WTC11 (cell line): Measurements from ENCODE around the gene APBA1. TPM values are rescaled to one million over a fixed set of nuclear protein-coding genes. Genes with fewer than 3 reads are reported as not detected.

Experiments
- ATAC-seq: fragments of 200-7000 bp; cut with Tn5 transposase; 2 replicates; pipeline ENCODE4 v1.10.0; 2021; ENCODE audit warnings: mild to moderate bottlenecking, moderate library complexity
- Bru-seq: library from RNA; stranded (reverse); fragments of 400-500 nt; gene quantifications from one replicate; lab custom pipeline; 2021; lab: Mats Ljungman, UMichigan
- CTCF ChIA-PET: fragments of 300-600 bp; sonication (Branson Sonifier 250); formaldehyde crosslinking; loops from one replicate; lab custom pipeline; 2021; ENCODE audit warnings: antibody characterized with exemption; lab: Charles Lee
- POLR2A ChIA-PET: fragments of 350-600 bp; sonication (Branson Sonifier 250); formaldehyde crosslinking; loops from one replicate; lab custom pipeline; 2021; ENCODE audit warnings: antibody characterized with exemption; lab: Charles Lee
- DNase-seq: peaks from one replicate; pipeline ENCODE4 v3.0.0; 2021; ENCODE audit warnings: low spot score
- H3K27ac Mint-ChIP-seq: 2 replicates; pipeline ENCODE4 v1.8.0; 2021; ENCODE audit warnings: mixed read lengths
- H3K27me3 Mint-ChIP-seq: 2 replicates; pipeline ENCODE4 v1.8.0; 2021; ENCODE audit warnings: low read depth, mild to moderate bottlenecking, moderate library complexity, mixed read lengths
- H3K36me3 Mint-ChIP-seq: 2 replicates; pipeline ENCODE4 v1.8.0; 2021; ENCODE audit warnings: mixed read lengths
- H3K4me1 Mint-ChIP-seq: 2 replicates; pipeline ENCODE4 v1.8.0; 2022; ENCODE audit warnings: mixed read lengths
- H3K4me3 Mint-ChIP-seq: 2 replicates; pipeline ENCODE4 v1.8.0; 2021; ENCODE audit warnings: mild to moderate bottlenecking, moderate library complexity, mixed read lengths
- H3K9me3 Mint-ChIP-seq: 2 replicates; pipeline ENCODE4 v1.8.0; 2021; ENCODE audit warnings: mixed read lengths
- CTCF ChIP-seq: fragments of 200-600 bp; IDR thresholded peaks from 2 replicates; pipeline ENCODE4 v1.8.0; 2022; ENCODE audit warnings: antibody characterized with exemption
- E2F1 ChIP-seq: sonication (generic); formaldehyde crosslinking; IDR thresholded peaks from 2 replicates; pipeline ENCODE4 v1.8.0; 2022; ENCODE audit warnings: mild to moderate bottlenecking, missing genetic modification reagents
- ELF4 ChIP-seq: sonication (generic); formaldehyde crosslinking; IDR thresholded peaks from 2 replicates; pipeline ENCODE4 v1.8.1; 2022; ENCODE audit warnings: low read depth, mild to moderate bottlenecking, moderate library complexity, missing genetic modification reagents
- FOXJ3 ChIP-seq: sonication (generic); formaldehyde crosslinking; IDR thresholded peaks from 2 replicates; pipeline ENCODE4 v1.9.0; 2021; ENCODE audit warnings: missing genetic modification reagents, mild to moderate bottlenecking, borderline replicate concordance
- FOXK1 ChIP-seq: sonication (generic); formaldehyde crosslinking; IDR thresholded peaks from 2 replicates; pipeline ENCODE4 v1.8.0; 2022; ENCODE audit warnings: mild to moderate bottlenecking, moderate library complexity, missing genetic modification reagents
- FOXP1 ChIP-seq: sonication (generic); formaldehyde crosslinking; IDR thresholded peaks from 2 replicates; pipeline ENCODE4 v1.8.0; 2022; ENCODE audit warnings: missing genetic modification reagents, mild to moderate bottlenecking, moderate library complexity, borderline replicate concordance
- FOXP4 ChIP-seq: sonication (generic); formaldehyde crosslinking; IDR thresholded peaks from 2 replicates; pipeline ENCODE4 v1.8.0; 2022; ENCODE audit warnings: mild to moderate bottlenecking, missing genetic modification reagents
- NFATC4 ChIP-seq: fragments of 250-450 bp; sonication (Bioruptor Pico); IDR thresholded peaks from 2 replicates; pipeline ENCODE4 v1.9.0; 2021; ENCODE audit warnings: mild to moderate bottlenecking
- NFE2L1 ChIP-seq: sonication (generic); formaldehyde crosslinking; IDR thresholded peaks from 2 replicates; pipeline ENCODE4 v1.8.1; 2023; ENCODE audit warnings: missing genetic modification reagents
- OVOL2 ChIP-seq: fragments of 250-450 bp; sonication (Bioruptor Pico); IDR thresholded peaks from 2 replicates; pipeline ENCODE4 v1.9.0; 2021; ENCODE audit warnings: mild to moderate bottlenecking, borderline replicate concordance
- RORB ChIP-seq: fragments of 250-450 bp; sonication (Bioruptor Pico); IDR thresholded peaks from 2 replicates; pipeline ENCODE4 v1.9.0; 2021; ENCODE audit warnings: mild to moderate bottlenecking
- SMAD4 ChIP-seq: sonication (generic); formaldehyde crosslinking; IDR thresholded peaks from 2 replicates; pipeline ENCODE4 v1.8.0; 2022; ENCODE audit warnings: mild to moderate bottlenecking, missing genetic modification reagents
- SP1 ChIP-seq: sonication (generic); formaldehyde crosslinking; conservative IDR thresholded peaks from 2 replicates; pipeline ENCODE4 v1.8.1; 2022; ENCODE audit warnings: missing genetic modification reagents
- TCF7 ChIP-seq: sonication (generic); formaldehyde crosslinking; IDR thresholded peaks from 2 replicates; pipeline ENCODE4 v1.8.0; 2022; ENCODE audit warnings: mild to moderate bottlenecking, low read depth, missing genetic modification reagents, moderate library complexity
- TP53 ChIP-seq: sonication (generic); formaldehyde crosslinking; IDR thresholded peaks from 2 replicates; pipeline ENCODE4 v1.8.1; 2023; ENCODE audit warnings: mild to moderate bottlenecking, missing genetic modification reagents
- ZBTB43 ChIP-seq: sonication (generic); formaldehyde crosslinking; IDR thresholded peaks from 2 replicates; pipeline ENCODE4 v1.8.1; 2023; ENCODE audit warnings: mild to moderate bottlenecking, missing genetic modification reagents
- ZNF121 ChIP-seq: sonication (generic); formaldehyde crosslinking; IDR thresholded peaks from 2 replicates; pipeline ENCODE4 v1.8.0; 2023; ENCODE audit warnings: missing genetic modification reagents
- ZNF263 ChIP-seq: sonication (generic); formaldehyde crosslinking; IDR thresholded peaks from 2 replicates; pipeline ENCODE4 v1.8.1; 2022; ENCODE audit warnings: low read depth, mild to moderate bottlenecking, moderate library complexity, missing genetic modification reagents
- ZNF423 ChIP-seq: fragments of 250-450 bp; sonication (Bioruptor Pico); IDR thresholded peaks from 2 replicates; pipeline ENCODE4 v2.1.2; 2022; ENCODE audit warnings: mild to moderate bottlenecking, moderate library complexity
- long read RNA-seq, 3 experiments: library from RNA in 1 of 3; library from capped mRNA in 1 of 3; library from polyadenylated mRNA in 1 of 3; unstranded in 2 of 3; stranded (forward) in 1 of 3; transcript quantifications; one replicate each; pipeline ENCODE4 v2.0.0, GENCODE V29; 2021
- total RNA-seq: library from RNA; stranded (reverse); gene quantifications from 3 replicates; pipeline ENCODE4 v1.2.3, GENCODE V29; 2021
- TF ChIP-seq, protein P1 (sequence below): sonication (generic); formaldehyde crosslinking; IDR thresholded peaks from 2 replicates; pipeline ENCODE4 v1.8.1; 2022; ENCODE audit warnings: low read depth, mild to moderate bottlenecking, moderate library complexity, missing genetic modification reagents, borderline replicate concordance

APBA1 gene
- total RNA-seq, result 0.34 to 0.94 TPM (median 0.44 TPM) in 3 replicates
- percentile 23 among the genes with signal in this experiment for Bru-seq, nascent RNA
- long read RNA-seq, experiment 1, partial matches to known transcripts, result 2 of 3 reads
- long read RNA-seq, experiment 1, other reads (novel, unspliced or antisense), result 1 of 3 reads
- long read RNA-seq, experiment 2, result 0 reads
- long read RNA-seq, experiment 3, result 0 reads

DNA sequence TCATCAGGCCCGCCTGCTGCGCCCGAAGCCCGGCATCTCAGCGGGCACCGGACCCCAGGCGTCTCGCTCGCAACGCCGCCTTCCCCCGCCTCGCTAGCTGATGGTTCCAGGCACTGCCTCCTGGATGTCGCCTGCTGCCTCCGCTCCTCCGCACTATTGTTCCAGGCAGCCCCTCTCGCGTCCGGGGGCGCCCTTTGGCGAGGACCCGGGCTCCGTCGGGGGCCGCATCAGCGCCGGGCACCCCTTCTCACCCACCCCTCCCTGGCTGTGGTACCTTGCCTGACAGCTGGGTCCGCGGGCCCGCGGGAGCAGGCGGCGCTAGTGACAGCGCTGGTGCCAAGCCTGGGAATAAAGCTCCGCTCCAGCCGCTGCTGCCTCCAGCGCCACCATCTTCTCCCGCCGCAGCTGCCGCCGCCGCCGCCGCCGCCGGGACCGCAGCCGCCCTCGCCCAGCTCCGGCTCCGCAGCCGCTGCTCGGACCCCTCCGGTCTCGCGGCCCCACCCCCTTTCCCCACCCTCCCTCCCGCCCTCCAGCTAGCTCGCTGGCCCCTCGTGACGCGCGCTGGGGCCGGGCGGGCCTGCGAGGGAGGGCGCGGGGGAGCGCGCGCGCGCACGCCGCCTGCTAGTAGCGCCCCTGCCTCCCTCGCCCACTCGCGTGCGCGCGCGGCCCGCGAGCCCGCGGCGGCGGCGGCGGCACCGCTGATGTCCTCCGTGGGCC lies at the start of gene APBA1:
Gene APBA1 (minus strand): TSS at position 493 of the 717 bp plus-strand sequence.
- DNase-seq, result peak; percentile 46
- ATAC-seq, result peak; percentile 20
- Mint-ChIP-seq H3K27me3 (peaks cover 31% of the 10 kb centered on the region), H3K9me3 (no peaks in the 10 kb centered on the region), H3K36me3 (no peaks in the 10 kb centered on the region), H3K4me1 (peaks cover 11% of the 10 kb centered on the region; the same call in 1 of the 2 replicates), H3K4me3 (peak within 1 kb of the TSS; percentile 67), H3K27ac (no peak within 1 kb of the TSS)
- no peak for TF ChIP-seq NFATC4 (CRISPR knock-in tag)
- TF ChIP-seq E2F1, result peak; percentile 48; the same call in 1 of the 2 replicates
- TF ChIP-seq, protein P1, sequence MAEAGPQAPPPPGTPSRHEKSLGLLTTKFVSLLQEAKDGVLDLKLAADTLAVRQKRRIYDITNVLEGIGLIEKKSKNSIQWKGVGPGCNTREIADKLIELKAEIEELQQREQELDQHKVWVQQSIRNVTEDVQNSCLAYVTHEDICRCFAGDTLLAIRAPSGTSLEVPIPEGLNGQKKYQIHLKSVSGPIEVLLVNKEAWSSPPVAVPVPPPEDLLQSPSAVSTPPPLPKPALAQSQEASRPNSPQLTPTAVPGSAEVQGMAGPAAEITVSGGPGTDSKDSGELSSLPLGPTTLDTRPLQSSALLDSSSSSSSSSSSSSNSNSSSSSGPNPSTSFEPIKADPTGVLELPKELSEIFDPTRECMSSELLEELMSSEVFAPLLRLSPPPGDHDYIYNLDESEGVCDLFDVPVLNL (CRISPR knock-in tag), result no peak
- TF ChIP-seq FOXP4, result peak; percentile 30; the same call in 1 of the 2 replicates
- TF ChIP-seq TP53 (CRISPR knock-in tag), result peak; percentile 30; the same call in 1 of the 2 replicates
- no peak for TF ChIP-seq SMAD4 (CRISPR knock-in tag)
- TF ChIP-seq FOXK1 (CRISPR knock-in tag), result 0 out of 2 replicates have a peak, but pooled peaks have one; percentile 27
- TF ChIP-seq ZNF423, result 0 out of 2 replicates have a peak, but pooled peaks have one; percentile 8
- ChIA-PET CTCF (interaction anchor here (0.6 to 2.9 kb wide), 43 partner anchors 8 to 1579 kb away, joined by 3 to 30 read pairs (median 4); partner anchors contain the start of gene PTAR1), POLR2A (interaction anchor here (0.5 kb wide), 1 partner anchor 51 kb away, joined by 5 read pairs; no protein-coding TSS in a partner anchor)

DNA sequence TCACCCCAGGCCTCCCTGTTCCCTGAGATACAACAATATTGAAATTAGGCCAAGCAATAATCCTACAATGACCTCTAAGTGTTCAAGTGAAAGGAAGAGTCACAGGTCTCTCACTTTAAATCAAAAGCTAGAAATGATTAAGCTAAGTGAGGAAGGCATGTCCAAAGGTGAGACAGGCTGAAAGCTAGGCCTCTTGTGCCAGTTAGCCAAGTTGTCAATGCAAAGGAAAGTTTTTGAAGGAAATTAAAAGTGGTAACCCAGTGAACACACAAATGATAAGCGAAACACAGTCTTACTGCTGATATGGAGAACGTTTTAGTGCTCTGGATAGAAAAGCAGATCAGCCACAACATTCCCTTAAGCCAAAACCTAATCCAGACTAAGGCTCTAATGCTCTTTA lies 47.8 kb upstream of the APBA1 start:
- no peak for ATAC-seq
- no peak for DNase-seq
- H3K4me1 Mint-ChIP-seq, result peaks cover 8% of the 10 kb centered on the region; the same call in 1 of the 2 replicates
- peaks cover 9% of the 10 kb centered on the region for H3K9me3 Mint-ChIP-seq
- peak overlapping the region; percentile 18 for H3K27ac Mint-ChIP-seq
- peaks cover 63% of the 10 kb centered on the region for H3K36me3 Mint-ChIP-seq
- no peaks in the 10 kb centered on the region for H3K27me3 Mint-ChIP-seq
- TF ChIP-seq FOXP1 (no peak), RORB (CRISPR knock-in tag) (no peak), NFATC4 (CRISPR knock-in tag) (no peak), ZNF121 (CRISPR knock-in tag) (no peak), OVOL2 (CRISPR knock-in tag) (no peak), ELF4 (CRISPR knock-in tag) (no peak), ZNF263 (CRISPR knock-in tag) (no peak), TCF7 (CRISPR knock-in tag) (no peak), ZBTB43 (CRISPR knock-in tag) (no peak), NFE2L1 (CRISPR knock-in tag) (no peak), SP1 (CRISPR knock-in tag) (no peak), FOXJ3 (CRISPR knock-in tag) (no peak), CTCF (no peak)
- H3K4me3 Mint-ChIP-seq, result no peak overlapping the region
- ChIA-PET CTCF (no interaction called here), POLR2A (no interaction called here)
